ENCODE data around the gene ZBED1. TPM values are rescaled to one million over a fixed set of nuclear protein-coding genes. Genes with fewer than 3 reads are reported as not detected.
A peak's percentile ranks its signal among the peaks of the same experiment; 100 is the strongest.

Gene ZBED1
- total and polyA plus RNA-seq, 2 experiments from 2014 or later: 16.1 to 43.8 TPM

DNA sequence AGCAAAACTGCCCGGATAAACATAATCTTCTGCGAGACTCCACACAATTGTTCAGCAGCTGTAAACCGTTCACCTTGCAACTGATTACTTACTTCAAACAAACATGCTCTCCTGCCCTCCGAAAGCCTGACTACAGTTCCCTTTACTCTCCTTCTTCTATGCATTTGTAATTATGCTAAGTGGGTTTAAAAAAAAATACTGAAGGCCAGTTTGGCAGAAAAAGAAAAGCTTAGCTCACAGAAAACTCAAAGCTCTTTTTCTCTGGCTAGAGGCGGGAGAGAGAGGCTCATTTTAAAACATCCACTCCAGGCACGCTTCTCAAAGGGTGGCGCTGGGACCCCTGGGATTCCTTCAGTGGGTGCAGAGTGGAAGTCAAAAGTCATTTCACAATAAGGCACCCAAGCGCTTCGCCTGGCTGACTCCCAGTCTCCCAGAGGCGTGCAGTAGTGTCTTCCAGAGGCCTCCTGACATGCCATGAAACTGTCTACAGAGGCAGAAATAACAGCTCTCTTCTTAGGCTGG, 1.9 kb downstream of the ZBED1 start:
- Mint-ChIP-seq H3K36me3 (ENCODE audit: low read depth) (peaks cover 26% of the 10 kb centered on the region), H3K27ac (peak overlapping the region; percentile 89), H3K4me3 (peak overlapping the region; percentile 80), H3K27me3 (ENCODE audit: insufficient read depth, low read depth, poor library complexity) (peaks cover 17% of the 10 kb centered on the region), H3K9me3 (no peaks in the 10 kb centered on the region), H3K4me1 (peaks cover 27% of the 10 kb centered on the region)
- H3K4me3 ChIP-seq: peak overlapping the region; percentile 80
- H4K20me1 ChIP-seq (replicated peaks; ENCODE audit: insufficient read depth): peaks cover 11% of the 10 kb centered on the region; the same call in 1 of the 2 replicates
- ATAC-seq (peak; percentile 9), DNase-seq (ENCODE audit: low spot score) (peak; percentile 49)
- TF ChIP-seq NANOG (IDR thresholded peaks at IDR 0.05; ENCODE audit: borderline replicate concordance) (no peak), JUNB (IDR thresholded peaks at IDR 0.05; ENCODE audit: unreplicated experiment) (no peak), EZH2phosphoT487 (IDR thresholded peaks at IDR 0.05; ENCODE audit: unreplicated experiment) (no peak), EZH2 (IDR thresholded peaks at IDR 0.05; ENCODE audit: low read depth, unreplicated experiment) (no peak), POLR2AphosphoS5 (IDR thresholded peaks at IDR 0.05; ENCODE audit: low read depth) (no peak), CREB1 (CRISPR knock-in tag; IDR thresholded peaks at IDR 0.05; ENCODE audit: low read depth) (no peak), ZNF331 (CRISPR knock-in tag; IDR thresholded peaks at IDR 0.05; ENCODE audit: low read depth) (no peak), STAT1 (IDR thresholded peaks at IDR 0.05; ENCODE audit: unreplicated experiment) (no peak), ZNF114 (CRISPR knock-in tag; IDR thresholded peaks at IDR 0.05) (no peak)
- TF ChIP-seq, protein P1, sequence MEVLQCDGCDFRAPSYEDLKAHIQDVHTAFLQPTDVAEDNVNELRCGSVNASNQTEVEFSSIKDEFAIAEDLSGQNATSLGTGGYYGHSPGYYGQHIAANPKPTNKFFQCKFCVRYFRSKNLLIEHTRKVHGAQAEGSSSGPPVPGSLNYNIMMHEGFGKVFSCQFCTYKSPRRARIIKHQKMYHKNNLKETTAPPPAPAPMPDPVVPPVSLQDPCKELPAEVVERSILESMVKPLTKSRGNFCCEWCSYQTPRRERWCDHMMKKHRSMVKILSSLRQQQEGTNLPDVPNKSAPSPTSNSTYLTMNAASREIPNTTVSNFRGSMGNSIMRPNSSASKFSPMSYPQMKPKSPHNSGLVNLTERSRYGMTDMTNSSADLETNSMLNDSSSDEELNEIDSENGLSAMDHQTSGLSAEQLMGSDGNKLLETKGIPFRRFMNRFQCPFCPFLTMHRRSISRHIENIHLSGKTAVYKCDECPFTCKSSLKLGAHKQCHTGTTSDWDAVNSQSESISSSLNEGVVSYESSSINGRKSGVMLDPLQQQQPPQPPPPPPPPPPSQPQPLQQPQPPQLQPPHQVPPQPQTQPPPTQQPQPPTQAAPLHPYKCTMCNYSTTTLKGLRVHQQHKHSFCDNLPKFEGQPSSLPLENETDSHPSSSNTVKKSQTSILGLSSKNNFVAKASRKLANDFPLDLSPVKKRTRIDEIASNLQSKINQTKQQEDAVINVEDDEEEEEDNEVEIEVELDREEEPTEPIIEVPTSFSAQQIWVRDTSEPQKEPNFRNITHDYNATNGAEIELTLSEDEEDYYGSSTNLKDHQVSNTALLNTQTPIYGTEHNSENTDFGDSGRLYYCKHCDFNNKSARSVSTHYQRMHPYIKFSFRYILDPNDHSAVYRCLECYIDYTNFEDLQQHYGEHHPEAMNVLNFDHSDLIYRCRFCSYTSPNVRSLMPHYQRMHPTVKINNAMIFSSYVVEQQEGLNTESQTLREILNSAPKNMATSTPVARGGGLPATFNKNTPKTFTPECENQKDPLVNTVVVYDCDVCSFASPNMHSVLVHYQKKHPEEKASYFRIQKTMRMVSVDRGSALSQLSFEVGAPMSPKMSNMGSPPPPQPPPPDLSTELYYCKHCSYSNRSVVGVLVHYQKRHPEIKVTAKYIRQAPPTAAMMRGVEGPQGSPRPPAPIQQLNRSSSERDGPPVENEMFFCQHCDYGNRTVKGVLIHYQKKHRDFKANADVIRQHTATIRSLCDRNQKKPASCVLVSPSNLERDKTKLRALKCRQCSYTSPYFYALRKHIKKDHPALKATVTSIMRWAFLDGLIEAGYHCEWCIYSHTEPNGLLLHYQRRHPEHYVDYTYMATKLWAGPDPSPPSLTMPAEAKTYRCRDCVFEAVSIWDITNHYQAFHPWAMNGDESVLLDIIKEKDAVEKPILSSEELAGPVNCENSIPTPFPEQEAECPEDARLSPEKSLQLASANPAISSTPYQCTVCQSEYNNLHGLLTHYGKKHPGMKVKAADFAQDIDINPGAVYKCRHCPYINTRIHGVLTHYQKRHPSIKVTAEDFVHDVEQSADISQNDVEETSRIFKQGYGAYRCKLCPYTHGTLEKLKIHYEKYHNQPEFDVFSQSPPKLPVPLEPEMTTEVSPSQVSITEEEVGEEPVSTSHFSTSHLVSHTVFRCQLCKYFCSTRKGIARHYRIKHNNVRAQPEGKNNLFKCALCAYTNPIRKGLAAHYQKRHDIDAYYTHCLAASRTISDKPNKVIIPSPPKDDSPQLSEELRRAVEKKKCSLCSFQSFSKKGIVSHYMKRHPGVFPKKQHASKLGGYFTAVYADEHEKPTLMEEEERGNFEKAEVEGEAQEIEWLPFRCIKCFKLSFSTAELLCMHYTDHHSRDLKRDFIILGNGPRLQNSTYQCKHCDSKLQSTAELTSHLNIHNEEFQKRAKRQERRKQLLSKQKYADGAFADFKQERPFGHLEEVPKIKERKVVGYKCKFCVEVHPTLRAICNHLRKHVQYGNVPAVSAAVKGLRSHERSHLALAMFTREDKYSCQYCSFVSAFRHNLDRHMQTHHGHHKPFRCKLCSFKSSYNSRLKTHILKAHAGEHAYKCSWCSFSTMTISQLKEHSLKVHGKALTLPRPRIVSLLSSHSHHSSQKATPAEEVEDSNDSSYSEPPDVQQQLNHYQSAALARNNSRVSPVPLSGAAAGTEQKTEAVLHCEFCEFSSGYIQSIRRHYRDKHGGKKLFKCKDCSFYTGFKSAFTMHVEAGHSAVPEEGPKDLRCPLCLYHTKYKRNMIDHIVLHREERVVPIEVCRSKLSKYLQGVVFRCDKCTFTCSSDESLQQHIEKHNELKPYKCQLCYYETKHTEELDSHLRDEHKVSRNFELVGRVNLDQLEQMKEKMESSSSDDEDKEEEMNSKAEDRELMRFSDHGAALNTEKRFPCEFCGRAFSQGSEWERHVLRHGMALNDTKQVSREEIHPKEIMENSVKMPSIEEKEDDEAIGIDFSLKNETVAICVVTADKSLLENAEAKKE (CRISPR knock-in tag; IDR thresholded peaks at IDR 0.05): no peak
- TF ChIP-seq, protein P2, sequence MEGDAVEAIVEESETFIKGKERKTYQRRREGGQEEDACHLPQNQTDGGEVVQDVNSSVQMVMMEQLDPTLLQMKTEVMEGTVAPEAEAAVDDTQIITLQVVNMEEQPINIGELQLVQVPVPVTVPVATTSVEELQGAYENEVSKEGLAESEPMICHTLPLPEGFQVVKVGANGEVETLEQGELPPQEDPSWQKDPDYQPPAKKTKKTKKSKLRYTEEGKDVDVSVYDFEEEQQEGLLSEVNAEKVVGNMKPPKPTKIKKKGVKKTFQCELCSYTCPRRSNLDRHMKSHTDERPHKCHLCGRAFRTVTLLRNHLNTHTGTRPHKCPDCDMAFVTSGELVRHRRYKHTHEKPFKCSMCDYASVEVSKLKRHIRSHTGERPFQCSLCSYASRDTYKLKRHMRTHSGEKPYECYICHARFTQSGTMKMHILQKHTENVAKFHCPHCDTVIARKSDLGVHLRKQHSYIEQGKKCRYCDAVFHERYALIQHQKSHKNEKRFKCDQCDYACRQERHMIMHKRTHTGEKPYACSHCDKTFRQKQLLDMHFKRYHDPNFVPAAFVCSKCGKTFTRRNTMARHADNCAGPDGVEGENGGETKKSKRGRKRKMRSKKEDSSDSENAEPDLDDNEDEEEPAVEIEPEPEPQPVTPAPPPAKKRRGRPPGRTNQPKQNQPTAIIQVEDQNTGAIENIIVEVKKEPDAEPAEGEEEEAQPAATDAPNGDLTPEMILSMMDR (conservative IDR thresholded peaks at IDR 0.05; ENCODE audit: low read depth in 2 of 2): no peak
- TF ChIP-seq, protein P3, sequence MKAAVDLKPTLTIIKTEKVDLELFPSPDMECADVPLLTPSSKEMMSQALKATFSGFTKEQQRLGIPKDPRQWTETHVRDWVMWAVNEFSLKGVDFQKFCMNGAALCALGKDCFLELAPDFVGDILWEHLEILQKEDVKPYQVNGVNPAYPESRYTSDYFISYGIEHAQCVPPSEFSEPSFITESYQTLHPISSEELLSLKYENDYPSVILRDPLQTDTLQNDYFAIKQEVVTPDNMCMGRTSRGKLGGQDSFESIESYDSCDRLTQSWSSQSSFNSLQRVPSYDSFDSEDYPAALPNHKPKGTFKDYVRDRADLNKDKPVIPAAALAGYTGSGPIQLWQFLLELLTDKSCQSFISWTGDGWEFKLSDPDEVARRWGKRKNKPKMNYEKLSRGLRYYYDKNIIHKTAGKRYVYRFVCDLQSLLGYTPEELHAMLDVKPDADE (IDR thresholded peaks at IDR 0.05): no peak
- TF ChIP-seq, protein P4, sequence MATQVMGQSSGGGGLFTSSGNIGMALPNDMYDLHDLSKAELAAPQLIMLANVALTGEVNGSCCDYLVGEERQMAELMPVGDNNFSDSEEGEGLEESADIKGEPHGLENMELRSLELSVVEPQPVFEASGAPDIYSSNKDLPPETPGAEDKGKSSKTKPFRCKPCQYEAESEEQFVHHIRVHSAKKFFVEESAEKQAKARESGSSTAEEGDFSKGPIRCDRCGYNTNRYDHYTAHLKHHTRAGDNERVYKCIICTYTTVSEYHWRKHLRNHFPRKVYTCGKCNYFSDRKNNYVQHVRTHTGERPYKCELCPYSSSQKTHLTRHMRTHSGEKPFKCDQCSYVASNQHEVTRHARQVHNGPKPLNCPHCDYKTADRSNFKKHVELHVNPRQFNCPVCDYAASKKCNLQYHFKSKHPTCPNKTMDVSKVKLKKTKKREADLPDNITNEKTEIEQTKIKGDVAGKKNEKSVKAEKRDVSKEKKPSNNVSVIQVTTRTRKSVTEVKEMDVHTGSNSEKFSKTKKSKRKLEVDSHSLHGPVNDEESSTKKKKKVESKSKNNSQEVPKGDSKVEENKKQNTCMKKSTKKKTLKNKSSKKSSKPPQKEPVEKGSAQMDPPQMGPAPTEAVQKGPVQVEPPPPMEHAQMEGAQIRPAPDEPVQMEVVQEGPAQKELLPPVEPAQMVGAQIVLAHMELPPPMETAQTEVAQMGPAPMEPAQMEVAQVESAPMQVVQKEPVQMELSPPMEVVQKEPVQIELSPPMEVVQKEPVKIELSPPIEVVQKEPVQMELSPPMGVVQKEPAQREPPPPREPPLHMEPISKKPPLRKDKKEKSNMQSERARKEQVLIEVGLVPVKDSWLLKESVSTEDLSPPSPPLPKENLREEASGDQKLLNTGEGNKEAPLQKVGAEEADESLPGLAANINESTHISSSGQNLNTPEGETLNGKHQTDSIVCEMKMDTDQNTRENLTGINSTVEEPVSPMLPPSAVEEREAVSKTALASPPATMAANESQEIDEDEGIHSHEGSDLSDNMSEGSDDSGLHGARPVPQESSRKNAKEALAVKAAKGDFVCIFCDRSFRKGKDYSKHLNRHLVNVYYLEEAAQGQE (IDR thresholded peaks at IDR 0.05; ENCODE audit: unreplicated experiment): no peak
- H2AFZ ChIP-seq: no peak overlapping the region
- peaks cover 47% of the 10 kb centered on the region for H3K4me1 ChIP-seq (ENCODE audit: insufficient read depth)
- peaks cover 7% of the 10 kb centered on the region for H3F3A ChIP-seq (replicated peaks; ENCODE audit: low read depth)
- no peaks in the 10 kb centered on the region for H3K36me3 ChIP-seq (ENCODE audit: insufficient read depth)
- H3K27me3 ChIP-seq (ENCODE audit: insufficient read depth): no peaks in the 10 kb centered on the region
- H3K9me2 ChIP-seq (ENCODE audit: insufficient read depth): no peaks in the 10 kb centered on the region
- peak overlapping the region; percentile 90 for H3K27ac ChIP-seq (ENCODE audit: low read depth)
- peaks cover 64% of the 10 kb centered on the region for H3K79me2 ChIP-seq (replicated peaks; ENCODE audit: insufficient read depth)
- H3K4me2 ChIP-seq: peak overlapping the region; percentile 68

All from GM23338 (cell line).